ENCODE measurements around the gene EYS. TPM values are rescaled to one million over a fixed set of nuclear protein-coding genes. Genes with fewer than 3 reads are reported as not detected.

Gene EYS
- total RNA-seq, 1 donor from 2014 or later, result not detected

- no peak overlapping the region for H3K4me3 ChIP-seq
- no peaks in the 10 kb centered on the region for H3K9me3 ChIP-seq
- H3K36me3 ChIP-seq, result no peaks in the 10 kb centered on the region
- no peak for DNase-seq (ENCODE audit: low spot score in 2 of 2)
- H3K27ac ChIP-seq, result no peak overlapping the region
- H3K27me3 ChIP-seq, result no peaks in the 10 kb centered on the region
- H3K4me1 ChIP-seq, result no peaks in the 10 kb centered on the region
- TF ChIP-seq CTCF (IDR thresholded peaks at IDR 0.05), result no peak
- intact Hi-C loops (cut with DNase I), result no loop called here
Observed at GRCh38 chr6:64874776-64875175, 832.2 kb downstream of the EYS start.

- Histone ChIP-seq H3K4me3 (no peak overlapping the region), H3K27ac (no peak overlapping the region), H3K4me1 (no peaks in the 10 kb centered on the region), H3K36me3 (no peaks in the 10 kb centered on the region), H3K9me3 (no peaks in the 10 kb centered on the region), H3K27me3 (no peaks in the 10 kb centered on the region)
- TF ChIP-seq CTCF (IDR thresholded peaks at IDR 0.05), result no peak
- intact Hi-C loops (cut with DNase I), result no loop called here
- no peak for DNase-seq (ENCODE audit: low spot score in 2 of 2)
Observed at GRCh38 chr6:64872633-64873032, 834.4 kb downstream of the EYS start.

DNA sequence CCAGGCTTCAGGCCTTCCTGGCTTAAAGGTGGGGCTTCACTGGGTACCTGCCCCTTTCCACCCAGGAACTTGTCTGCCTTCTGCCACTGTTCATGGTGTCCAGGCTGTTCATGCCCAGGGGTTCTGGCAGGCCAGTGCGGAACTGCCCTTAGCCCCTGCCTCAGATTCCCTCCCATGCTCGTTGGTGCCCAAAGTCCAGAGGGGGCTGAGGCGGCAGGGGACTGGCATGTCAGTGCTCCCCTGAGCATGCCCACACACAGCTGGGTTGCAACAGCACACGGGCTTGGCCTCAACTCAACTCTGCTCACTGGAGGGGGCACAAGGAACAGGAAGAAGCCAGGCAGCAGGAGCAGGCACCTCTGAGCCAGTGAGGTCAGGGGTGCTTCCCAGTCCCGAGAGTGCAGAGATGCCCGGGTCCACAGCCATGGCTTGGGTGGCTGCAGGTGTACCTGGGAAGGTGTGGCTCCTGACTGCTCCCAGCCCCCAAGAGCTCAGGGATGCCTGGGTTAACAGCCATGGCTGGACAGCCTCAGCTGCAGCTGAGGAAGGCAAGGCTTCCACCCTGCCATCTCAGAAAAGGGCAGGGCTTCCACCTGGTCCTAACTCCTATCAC, 845.9 kb downstream of the EYS start:
- Histone ChIP-seq H3K9me3 (no peaks in the 10 kb centered on the region), H3K4me3 (no peak overlapping the region), H3K4me1 (no peaks in the 10 kb centered on the region), H3K27me3 (no peaks in the 10 kb centered on the region), H3K36me3 (no peaks in the 10 kb centered on the region), H3K27ac (no peak overlapping the region)
- DNase-seq (ENCODE audit: low spot score in 2 of 2), result no peak
- no peak for TF ChIP-seq CTCF (IDR thresholded peaks at IDR 0.05)
- intact Hi-C loops (cut with DNase I), result no loop called here

- intact Hi-C loops (cut with DNase I), result no loop called here
- no peak for TF ChIP-seq CTCF (IDR thresholded peaks at IDR 0.05)
- Histone ChIP-seq H3K4me3 (no peak overlapping the region), H3K9me3 (no peaks in the 10 kb centered on the region), H3K27me3 (no peaks in the 10 kb centered on the region), H3K36me3 (no peaks in the 10 kb centered on the region), H3K4me1 (no peaks in the 10 kb centered on the region), H3K27ac (no peak overlapping the region)
- DNase-seq (ENCODE audit: low spot score in 2 of 2), result no peak
Observed at GRCh38 chr6:64860203-64860602, 846.8 kb downstream of the EYS start.

GRCh38 chr6:64850121-64850520, 856.9 kb downstream of the EYS start:
- H3K27me3 ChIP-seq, result no peaks in the 10 kb centered on the region
- TF ChIP-seq CTCF (IDR thresholded peaks at IDR 0.05), result no peak
- no peak overlapping the region for H3K4me3 ChIP-seq

GRCh38 chr6:64848467-64848866, 858.6 kb downstream of the EYS start:
- no peaks in the 10 kb centered on the region for H3K27me3 ChIP-seq
- no peak overlapping the region for H3K4me3 ChIP-seq
- no peaks in the 10 kb centered on the region for H3K36me3 ChIP-seq
- no peak for TF ChIP-seq CTCF (IDR thresholded peaks at IDR 0.05)
- DNase-seq (ENCODE audit: low spot score in 2 of 2), result no peak
- no peaks in the 10 kb centered on the region for H3K4me1 ChIP-seq
- no peaks in the 10 kb centered on the region for H3K9me3 ChIP-seq
- intact Hi-C loops (cut with DNase I), result no loop called here
- H3K27ac ChIP-seq, result no peak overlapping the region

More at GRCh38 chr6:64850121-64850520, 856.9 kb downstream of the EYS start:
- Histone ChIP-seq H3K4me1 (no peaks in the 10 kb centered on the region), H3K36me3 (no peaks in the 10 kb centered on the region), H3K9me3 (no peaks in the 10 kb centered on the region), H3K27ac (no peak overlapping the region)
- no peak for DNase-seq (ENCODE audit: low spot score in 2 of 2)
- intact Hi-C loops (cut with DNase I), result no loop called here

Measured in ascending aorta (tissue), 2 donors.